HT-29 (cell line): ENCODE measurements around the gene USP6. TPM values are rescaled to one million over a fixed set of nuclear protein-coding genes. Genes with fewer than 3 reads are reported as not detected.
"Not testable (repeated sequence)": the region's sequence is repeated elsewhere in the genome, so short reads cannot be mapped to it uniquely, and the experiment has no call there.

ENCODE experiments used
- DNase-seq: peaks from one replicate; pipeline ENCODE4 v3.0.0-alpha.2; 2015; ENCODE audit warnings: low spot score
- total RNA-seq: library from RNA; depleted of rRNA; stranded (reverse); fragments of >200 nt; shearing (Covaris generic); gene quantifications from 2 replicates; pipeline ENCODE4 v1.2.3, GENCODE V29; 2014

Gene USP6
- total RNA-seq, 1 experiment from 2014 or later = not detected

DNA sequence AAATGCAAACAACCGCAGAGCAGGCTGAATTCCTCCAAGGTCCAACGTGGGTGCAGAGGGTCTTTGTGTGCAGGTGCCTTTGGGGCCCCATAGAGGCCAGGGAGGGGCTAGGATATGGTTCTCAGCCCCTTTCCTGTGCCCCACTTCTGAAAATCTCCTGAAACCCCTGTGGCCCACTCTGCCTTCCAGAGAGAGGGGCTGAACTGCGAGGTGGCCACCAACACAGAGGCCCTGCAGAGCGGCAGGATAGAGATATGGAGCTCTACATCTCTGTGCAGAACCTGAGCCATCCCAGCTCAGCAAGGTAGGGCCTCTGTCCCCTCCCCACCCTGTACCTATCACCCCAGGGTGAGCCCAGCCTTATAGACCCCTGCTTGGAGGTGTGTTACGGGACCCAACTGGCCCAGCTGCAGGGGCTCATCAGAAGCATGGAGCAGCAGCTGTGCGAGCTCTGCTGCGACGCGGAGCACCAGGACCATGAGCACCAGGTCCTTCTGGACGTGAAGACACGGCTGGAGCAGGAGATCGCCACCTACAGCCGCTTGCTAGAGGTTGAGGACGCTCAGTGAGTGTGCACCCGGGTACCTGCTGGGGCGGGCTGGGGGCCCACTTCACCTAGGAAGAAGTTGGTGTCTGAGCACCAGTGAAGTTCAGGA, 5.5 kb downstream of the USP6 start:
- DNase-seq = no peak

- not testable (repeated sequence) for DNase-seq
Measured at GRCh38 chr17:5122056-5122455, 6.2 kb downstream of the USP6 start.

- no peak for DNase-seq
Measured at GRCh38 chr17:5122586-5123342, 6.9 kb downstream of the USP6 start.

DNA sequence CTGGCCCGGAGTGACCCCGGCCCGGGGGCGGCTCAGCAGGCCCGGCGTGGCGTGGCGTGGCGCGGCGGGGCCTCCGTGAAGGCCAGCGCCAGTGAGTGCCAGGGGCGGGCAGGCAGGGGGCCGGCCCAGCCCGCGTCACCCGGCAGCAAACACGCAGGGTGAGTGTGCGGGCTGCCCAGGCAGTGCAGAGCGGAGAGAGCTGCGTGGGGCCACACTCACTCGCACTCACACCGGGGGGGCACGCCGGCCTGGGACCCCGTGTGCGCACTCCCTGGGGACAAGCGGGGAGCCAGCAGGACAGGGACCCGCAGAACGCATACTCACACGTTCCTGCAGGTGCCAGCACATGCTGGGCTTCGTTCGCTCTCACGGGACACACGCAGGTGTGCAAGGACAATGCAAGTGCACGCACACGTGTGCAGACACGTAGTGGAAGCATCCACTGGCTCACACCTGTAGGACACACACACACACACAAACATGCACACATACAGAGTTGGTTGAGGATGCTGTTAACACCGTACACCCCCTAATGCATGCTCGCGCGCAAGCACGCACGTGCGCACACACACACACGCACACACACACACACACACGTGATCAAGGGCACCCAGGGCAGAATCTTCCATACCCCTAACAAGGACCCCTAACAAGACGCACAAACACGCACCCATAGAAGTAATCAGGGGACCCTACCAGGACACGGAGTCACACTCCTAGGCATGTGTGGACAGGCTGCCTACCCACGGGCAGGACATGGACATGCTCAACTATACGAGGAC, 7.7 kb downstream of the USP6 start:
- no peak for DNase-seq

DNA sequence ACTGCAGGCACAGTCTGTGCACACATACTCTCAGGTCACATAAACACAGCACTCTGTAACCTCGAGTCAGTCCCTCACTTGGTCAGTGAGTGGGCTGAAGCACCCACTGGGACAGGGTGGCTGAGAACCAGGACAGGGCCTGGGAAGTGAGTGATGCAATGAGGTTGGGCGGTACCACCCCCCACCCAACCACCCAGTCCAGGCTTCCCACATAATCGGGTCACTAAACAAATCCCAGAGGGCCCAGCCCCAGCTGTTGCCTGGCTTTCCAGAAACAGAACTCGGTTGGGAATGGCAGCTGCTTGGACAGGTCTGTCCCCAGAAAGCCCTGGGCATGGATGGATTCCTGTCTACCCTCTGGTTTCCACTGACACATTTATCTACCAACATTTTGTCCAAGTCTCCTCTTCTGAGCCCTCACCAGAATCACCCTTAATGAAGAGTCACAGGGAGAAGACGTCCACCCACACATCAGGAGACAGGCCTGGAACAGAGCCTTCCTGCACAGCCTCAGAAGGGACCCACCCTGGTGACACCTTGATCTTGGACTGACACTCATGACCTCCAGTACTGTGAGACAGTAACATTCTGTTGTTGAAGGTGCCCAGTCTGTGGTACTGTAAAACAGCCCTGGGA, 8.4 kb downstream of the USP6 start:
- DNase-seq = not testable (repeated sequence)

GRCh38 chr17:5124896-5125295, 9.1 kb downstream of the USP6 start:
- DNase-seq = not testable (repeated sequence)

DNA sequence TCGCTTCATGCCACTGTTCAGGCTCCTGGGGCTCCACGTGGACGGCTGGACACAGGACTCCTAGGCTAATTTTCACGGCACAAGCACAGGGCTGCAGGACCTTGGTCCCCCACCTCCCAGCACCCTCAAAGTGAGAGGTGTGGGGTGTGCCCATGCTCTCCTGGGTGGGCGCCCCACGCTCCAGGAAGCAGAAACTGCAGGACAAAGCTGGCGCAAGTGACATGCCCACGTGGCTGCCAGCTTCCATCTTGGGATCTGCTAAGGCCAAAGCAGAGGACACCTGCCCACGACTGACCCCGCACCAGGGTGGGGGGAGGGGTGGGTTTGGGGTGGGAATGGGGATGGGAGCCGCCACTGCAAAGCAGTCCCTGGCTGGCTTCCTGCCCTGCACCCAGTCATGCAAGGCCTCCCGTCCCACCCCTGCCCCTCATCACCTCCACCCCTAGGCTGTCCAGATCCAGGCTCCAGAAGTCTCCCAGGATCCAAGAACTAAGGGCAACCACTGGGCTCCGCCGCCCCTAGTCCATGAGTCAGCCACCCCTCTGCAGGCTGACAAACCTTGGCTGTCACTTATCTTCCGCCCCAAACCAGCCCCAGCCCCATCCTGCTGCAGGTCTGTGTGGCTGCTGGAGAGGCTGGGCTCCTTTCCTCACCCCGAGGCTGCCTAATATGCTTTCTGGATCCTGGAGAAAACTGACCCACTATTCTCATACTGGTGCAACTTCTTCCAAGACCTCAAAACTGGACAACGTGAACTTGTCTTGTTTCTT, 11.1 kb downstream of the USP6 start:
- DNase-seq = no peak

DNA sequence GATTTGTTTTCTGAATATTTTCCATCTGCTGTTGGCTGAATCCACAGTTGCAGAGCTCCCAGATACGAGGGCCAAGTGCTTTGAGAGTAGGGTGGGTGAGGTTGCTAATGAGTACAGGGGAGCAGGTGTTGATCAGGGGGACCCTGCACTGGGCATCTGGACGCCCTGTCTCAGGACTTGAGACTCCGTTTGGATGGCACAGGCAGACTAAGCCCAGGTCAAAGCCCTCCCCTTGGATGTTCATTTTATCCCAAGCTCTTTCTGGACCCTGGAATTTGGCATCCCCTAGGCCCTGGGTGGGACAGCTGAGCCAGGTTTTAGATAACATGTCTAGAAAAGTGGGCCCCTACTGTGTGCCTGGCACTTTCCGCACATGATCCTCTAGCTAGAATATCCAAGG, 12.1 kb downstream of the USP6 start:
- no peak for DNase-seq

DNA sequence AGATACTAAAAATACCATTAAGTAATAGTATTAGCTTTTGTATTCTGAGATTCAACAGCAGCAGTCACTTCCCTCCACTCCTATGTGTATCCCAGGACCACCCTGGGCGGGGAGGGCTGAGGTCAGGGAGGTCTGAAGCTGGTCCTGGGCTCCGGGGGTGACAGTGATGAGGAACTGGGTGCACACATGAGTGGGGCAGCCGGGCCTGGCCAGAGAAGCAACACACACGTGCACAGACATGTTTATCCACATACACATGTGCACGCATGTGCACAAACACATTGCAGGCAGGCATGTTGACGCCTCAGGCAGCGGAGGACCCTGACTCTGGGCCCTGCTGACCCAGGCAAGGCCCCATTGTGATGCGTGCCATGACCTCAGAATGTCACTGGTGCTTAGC, 12.6 kb downstream of the USP6 start:
- DNase-seq = not testable (repeated sequence)

DNA sequence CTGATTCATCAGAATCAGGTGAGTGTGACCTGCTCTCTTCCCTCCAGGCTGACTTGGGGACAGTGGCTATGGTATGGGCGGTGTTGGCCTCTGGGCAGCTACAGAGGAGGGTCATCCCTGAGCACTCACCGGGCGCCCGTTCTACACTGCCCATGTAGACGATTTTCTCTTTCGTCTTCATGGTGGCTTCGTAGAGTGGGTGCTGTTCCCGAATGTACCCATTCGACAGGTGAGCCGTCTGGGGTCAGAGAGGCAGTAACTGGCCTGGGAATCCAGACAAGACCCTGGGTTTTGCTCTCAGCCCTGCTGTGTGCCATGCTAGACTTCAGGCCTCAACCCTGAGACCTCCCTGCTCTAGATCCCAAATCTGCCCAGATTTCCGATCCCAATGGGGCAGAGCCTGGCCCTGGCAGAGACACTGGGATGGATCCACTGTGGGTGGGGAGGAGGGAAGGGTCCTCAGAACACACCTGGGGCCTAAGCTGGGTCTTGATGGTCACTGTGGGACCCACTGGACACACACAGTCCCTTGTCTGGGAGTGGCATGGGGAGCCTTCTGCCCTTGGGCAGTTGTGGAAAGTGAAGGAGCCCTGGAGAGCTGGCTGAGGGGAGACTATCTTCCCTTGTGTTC, 13.2 kb downstream of the USP6 start:
- DNase-seq = no peak

DNA sequence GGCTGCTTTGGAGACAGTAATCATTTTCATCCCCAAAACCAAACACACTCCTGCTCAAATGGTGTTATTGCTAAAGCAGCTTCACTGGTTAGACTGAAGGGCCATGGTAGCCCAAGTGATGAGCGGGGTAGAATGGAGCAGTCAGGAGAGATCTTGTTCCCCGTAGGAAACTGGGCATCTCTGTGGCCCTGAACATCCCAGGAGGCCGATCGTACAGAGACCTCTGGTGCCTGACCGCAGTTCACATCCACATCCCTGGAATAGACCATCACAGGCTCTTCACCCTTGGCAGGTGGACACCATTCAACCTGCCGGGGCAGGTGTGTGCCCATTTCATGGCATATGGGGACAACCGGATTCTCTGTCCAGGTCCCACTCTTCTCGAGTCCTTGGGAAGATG, 13.9 kb downstream of the USP6 start:
- not testable (repeated sequence) for DNase-seq

DNA sequence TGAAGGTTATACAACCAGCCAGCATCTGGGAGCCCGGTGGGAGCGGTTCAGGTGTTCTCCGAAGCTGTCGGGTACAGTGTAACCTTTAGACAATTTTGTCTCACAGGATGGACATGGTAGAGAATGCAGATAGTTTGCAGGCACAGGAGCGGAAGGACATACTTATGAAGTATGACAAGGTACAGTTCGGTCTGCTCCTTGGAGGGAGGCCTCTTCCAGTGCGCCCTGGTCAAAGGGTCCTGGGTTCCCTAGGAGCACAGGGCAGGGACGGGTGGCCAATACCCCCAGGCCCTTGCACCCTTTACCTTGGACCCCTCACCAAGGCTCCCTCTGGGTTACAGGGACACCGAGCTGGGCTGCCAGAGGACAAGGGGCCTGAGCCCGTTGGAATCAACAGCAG, 14.4 kb downstream of the USP6 start:
- not testable (repeated sequence) for DNase-seq

DNA sequence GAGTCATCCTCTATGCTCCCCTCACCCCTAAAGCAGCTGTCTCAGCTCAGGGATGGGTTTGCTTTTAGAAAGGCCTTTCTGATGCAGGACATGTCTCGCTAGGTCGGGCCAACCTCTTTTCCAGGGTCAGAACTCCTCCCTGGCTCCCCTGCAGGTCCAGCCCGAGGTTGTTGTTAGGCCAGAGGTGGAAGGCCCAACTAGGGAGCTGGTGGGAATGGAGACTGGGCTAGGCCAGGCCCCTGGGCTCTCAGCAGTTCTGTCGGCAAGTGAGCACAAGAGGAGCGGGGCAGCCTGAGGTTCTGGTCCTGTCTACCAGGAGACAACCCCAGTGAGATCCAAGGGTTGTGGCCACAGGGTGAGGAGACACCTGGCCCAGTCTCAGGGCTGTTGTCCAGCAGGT, 14.9 kb downstream of the USP6 start:
- not testable (repeated sequence) for DNase-seq

DNA sequence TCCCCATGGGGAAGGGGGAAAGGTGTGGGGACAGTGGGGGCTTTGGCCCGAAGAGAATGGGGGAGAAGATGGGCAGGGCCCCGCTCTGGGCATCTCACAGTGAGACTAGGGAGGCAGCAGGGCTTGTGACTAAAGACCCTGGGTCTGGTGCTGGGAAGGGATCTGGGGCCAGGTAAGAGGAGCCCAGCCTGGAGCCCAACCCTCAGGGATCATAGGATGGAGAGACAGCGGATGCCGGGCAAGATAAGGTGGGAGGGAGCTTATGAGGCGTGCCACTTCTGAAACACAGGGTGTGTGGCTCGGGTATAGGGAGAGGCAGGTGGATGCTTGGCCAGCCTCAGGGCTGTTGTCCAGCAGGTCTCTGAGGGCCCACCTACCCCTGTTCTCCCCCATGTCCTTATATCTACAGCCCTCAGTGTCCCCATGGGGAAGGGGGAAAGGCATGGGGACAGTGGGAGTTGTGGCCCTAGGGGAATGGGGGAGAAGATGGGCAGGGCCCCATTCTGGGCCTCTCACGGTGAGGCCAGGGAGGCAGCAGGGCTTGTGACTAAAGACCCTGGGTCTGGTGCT, 15.4 kb downstream of the USP6 start:
- no peak for DNase-seq

DNA sequence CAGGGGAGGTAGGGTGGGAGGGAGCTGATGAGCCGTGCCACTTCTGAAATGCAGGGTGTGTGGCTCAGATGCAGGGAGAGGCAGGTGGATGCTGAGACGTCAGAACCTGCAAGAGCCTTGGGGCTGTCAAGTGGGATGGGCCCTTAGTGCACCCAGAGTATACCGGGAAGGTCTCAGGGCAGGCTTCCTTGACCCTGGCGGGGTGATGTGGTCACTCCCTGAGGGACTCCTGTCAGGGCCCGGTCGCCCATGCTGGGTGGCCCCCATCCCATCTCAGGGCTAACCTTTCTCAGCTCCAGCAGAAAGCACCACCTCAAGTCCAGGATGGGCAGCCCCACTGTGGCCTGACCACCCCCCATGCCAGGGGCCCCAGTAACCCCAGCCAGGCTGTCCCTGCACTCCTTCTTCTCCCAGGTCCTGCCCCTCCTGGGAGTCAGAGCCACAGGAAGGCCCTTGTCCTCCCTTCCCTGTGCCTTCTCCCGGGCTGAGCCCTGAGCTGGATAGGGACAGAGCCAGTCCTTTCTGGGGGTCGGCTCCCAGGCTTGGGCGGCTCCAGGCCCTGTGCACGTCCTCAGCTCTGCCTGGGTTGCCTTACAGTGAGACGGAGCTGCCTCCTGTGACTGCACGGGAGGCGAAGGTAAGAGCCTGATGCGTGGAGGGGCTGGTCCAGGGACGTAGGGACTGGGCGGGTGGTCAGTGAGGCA, 16.1 kb downstream of the USP6 start:
- DNase-seq = not testable (repeated sequence)

- not testable (repeated sequence) for DNase-seq
Measured at GRCh38 chr17:5132503-5133225, 16.8 kb downstream of the USP6 start.

- DNase-seq = no peak
Measured at GRCh38 chr17:5133311-5133710, 17.5 kb downstream of the USP6 start.

- not testable (repeated sequence) for DNase-seq
Measured at GRCh38 chr17:5133961-5134360, 18.1 kb downstream of the USP6 start.

DNA sequence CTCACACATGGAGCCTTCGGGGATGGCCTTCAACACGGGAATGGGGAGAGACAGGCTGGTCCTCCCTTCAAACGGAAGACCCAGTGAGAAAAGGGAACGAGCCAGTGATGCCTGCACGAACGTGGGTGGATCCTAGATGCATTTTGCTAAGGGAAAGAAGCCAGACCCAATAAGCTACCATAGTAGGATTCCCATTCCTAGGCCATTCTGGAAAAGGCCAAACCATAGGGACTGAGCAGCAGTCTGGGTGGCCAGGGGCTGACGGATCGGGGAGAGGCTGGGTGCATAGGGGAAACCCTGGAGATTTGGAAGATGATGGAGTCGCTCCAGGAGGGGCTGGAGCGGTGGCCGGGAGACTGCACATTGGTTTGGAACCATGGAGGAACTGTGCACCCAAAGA, 18.7 kb downstream of the USP6 start:
- not testable (repeated sequence) for DNase-seq
